Measurements from ENCODE around the gene SLC25A24.
"Not testable (repeated sequence)": the region's sequence is repeated elsewhere in the genome, so short reads cannot be mapped to it uniquely, and the experiment has no call there.

The SLC25A24 gene

DNA sequence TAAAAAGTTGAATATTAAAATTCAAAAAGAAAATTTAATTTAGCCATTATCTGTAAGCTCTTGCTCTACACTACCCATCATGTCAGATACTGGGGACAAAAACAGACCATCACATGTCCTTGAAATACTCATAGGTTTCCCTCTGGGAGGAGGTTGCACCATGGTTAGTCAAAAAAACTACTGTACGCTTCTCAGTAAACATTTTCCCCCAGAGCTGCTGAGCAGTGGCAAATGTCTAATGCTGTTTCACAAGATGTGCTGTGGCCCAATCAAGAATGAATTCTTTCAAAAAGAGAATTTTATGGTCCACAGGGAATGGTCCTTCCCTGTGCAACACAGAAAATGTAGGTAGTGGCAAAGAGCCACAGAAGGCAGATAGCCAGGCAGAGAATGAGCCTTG lies 6.1 kb downstream of the SLC25A24 start:
- DNase-seq: no peak

DNA sequence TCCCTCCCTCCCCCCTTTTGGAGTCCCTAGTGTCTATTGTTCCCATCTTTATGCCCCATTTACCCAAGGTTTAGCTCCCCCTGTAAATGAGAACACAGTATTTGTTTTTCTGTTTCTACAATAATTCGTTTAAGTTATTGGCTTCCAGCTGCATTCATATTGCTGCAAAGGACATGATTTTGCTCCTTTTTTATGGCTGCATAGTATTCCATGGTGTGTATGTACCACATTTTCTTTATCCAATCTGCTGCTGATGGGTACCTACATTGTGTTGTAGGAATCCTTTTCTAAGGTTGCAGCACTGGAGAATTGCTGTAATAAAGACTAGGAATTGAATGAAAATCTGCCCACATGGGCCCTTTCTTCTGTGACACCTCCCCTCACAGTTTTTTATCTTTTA lies 6.8 kb downstream of the SLC25A24 start:
- DNase-seq: no peak

DNA sequence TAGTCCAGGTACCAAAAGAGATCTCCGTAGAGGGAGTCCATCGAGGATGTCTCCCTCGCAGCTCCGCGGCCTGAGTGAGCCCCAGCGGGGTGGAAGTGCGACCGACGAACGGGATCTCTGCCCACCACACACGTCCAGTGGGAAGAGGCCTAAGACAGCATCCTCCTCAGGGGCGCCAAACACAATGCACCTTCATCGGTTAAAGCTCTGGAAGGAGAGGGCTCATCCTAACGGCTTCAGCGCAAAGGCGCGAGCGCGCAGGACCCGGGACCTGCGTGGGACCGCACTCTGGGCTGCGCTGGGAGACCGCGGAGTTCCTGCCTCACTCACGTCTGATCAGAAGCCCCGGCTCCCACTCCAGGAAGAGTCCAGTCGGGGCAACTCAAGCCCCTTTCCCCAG lies 7.6 kb downstream of the SLC25A24 start:
- no peak for DNase-seq

DNA sequence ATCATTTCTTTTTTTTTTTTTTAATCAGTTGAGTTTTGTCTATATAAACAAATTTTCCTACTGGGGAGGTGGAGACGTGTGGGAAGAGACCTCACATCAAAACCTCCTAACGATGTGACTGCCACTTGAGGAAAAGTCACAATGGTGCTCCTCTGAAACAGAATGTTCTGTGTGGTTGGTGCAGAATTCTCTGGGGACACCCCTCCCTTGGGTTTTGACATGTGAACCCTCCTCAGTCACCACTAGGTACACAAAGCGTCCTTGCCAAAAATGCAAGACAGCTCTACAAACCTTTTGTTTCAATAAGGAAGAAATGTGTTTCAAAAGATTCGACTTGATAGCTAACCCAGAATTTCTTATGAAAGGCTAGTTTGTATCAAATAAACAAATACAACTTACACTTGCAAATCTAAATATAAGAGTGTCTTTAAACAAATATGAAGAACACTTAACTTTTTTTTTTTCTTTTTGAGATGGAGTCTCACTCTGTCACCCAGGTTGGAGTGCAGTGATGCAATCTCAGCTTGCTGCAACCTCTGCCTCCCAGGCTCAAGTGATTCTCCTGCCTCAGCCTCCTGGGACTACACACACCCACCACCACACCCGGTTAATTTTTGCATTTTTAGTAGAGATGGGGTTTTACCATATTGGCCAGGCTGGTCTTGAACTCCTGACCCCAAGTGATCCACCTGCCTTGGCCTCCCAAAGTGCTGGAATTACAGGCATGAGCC lies 9.3 kb downstream of the SLC25A24 start:
- DNase-seq: no peak

DNA sequence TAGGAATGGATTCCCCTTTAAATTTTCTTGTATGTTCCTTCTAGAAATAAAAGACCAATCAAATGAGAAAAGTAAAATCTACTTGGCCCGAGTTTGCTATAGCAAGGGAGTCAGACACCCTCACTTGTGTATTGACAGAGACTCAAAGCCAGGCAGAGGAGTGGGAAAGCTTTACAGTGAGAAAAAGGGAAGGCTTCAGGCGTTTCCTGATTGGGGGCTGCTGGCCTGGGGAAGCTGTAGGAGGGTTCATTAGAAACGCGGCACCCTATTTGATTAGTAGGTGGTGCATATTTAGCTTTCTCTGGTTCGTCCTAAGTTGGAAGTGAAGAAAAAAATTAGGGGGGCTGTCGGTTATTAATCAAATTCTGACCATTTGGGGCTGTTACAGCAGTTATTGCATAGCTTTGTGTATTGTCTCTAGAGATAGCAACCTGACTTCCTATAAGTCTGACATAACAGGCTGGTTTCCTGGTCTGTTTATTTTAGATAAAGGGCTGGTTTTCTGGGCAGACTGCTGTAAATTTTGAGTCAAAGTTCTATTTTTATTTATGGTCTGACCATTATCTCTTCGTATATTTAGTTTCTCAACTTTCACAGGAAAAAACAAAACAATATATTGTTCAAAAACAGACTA lies 10.0 kb downstream of the SLC25A24 start:
- no peak for DNase-seq

DNA sequence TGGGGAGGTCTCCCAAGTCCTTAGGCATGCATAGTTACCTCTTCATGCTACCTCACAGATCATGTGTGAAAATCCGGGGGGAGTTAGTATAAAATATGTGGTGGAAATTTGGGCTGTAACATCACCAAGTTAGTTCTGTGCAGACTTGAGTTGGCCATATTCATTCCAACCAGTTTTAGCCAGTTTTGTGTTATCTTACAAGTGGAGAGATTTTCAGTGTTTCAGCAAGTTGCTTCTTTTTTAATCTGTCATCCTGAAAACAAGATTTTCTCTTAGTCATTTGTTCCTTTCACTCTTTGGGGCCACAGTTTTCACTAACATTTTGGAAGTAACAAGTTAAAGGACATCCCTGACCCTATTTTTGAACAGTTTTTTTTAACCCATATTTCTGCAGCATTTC lies 11.3 kb downstream of the SLC25A24 start:
- DNase-seq: no peak

DNA sequence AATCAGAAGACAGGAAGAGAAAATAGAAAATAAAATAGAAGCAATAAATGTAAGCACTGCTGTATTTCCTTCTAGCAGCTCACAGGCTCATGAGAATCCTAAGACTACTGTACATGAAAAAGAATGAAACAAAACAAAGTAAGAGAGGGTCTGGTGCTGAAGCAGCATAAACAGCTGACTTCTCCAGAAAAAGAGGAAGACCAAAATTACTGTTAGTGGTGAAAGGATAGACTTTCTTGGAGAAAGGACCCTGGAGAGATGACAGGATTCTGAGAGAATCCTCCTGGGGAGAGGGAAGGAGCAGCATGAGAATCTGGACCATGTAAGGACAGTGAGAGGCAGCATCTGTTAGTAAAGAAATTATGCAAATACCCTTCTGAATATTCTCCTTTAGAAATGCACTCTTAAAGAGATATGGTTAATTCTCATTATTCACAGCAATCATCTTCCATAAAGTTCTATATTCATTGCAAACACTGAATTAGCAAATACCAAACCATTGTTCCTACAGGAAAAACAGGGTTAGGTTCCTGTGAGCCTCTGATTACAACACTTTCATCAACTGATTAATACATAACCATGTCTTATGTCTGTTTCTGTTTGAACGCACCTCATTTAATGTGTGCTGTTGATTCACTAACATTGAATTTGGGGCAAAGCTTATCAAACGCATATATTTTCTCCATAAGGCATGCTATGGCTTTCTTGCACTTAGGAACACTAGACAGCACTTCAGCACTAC lies 17.0 kb downstream of the SLC25A24 start:
- DNase-seq: peak; percentile 8

DNA sequence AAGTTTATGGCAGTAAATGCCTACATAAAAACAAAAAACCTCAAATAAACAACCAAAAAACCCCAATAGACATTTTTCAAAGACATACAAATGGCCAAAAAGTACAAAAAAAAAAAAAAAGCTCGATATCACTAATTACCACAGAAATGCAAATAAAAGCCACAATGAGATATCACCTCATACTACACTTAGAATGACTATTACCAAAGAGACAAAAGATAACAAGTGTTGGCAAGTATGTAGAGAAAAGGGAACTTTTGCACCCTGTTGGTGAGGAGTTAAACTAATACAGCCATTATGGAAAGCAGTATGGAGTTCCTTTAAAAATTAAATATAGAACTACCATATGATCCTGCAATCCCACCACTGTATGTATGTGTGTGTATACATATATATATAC lies 21.1 kb downstream of the SLC25A24 start:
- no peak for DNase-seq

DNA sequence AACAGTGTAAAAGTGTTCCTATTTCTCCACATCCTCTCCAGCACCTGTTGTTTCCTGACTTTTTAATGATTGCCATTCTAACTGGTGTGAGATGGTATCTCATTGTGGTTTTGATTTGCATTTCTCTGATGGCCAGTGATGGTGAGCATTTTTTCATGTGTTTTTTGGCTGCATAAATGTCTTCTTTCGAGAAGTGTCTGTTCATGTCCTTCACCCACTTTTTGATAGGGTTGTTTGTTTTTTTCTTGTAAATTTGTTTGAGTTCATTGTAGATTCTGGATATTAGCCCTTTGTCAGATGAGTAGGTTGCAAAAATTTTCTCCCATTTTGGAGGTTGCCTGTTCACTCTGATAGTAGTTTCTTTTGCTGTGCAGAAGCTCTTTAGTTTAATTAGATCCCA lies 37.7 kb downstream of the SLC25A24 start:
- not testable (repeated sequence) for DNase-seq

DNA sequence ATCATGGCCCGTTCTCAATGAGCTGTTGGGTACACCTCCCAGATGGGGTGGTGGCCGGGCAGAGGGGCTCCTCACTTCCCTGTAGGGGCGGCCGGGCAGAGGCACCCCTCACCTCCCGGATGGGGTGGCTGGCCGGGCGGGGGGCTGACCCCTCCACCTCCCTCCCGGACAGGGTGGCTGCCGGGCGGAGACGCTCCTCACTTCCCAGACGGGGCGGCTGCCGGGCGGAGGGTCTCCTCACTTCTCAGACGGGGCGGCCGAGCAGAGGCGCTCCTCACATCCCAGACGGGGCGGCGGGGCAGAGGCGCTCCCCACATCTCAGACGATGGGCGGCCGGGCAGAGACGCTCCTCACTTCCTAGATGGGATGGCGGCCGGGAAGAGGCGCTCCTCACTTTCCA lies 40.2 kb downstream of the SLC25A24 start:
- DNase-seq: not testable (repeated sequence)

DNA sequence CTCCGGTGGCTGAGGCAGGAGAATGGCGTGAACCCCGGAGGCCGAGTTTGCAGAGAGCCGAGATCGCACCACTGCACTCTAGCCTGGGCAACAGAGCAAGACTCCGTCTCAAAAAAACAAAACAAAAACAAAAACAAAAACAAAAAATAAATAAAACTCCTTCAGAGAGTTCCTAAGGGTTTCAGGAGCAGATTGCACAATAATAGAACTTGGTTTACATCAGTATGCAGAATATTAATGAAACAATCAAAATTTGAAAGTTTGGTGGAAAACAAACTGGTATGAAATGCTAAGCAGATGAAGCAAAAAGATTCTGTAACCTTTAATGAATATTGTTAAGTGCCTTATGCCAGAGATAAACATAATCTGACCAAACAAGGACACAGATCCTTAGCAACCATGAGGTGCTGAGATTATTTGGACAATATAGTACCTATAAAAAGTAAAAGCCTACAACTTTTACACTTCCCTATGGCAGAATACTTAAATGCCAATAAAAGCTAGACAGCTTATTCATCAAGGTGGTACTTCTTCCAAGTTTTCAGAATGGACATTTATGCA lies 41.2 kb downstream of the SLC25A24 start:
- DNase-seq: no peak

DNA sequence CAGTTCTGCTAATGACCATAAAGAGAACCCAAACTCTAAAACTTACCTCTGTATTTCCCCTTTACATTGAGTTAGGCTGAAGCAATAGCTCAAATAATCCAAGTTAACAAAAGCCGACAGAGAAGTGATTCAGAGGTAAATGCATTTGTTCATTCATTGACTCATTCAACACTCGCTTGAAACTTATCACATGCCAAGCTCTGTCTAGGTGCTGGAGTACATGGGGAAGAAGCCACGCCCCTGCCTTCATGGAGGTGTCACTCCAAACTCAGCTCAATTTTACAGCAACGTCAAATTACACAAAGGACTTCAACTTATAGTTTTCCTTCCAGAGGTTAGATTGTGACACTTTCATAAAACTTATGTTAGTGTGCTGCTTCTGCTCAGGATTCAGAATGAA lies 45.8 kb downstream of the SLC25A24 start:
- DNase-seq: no peak

DNA sequence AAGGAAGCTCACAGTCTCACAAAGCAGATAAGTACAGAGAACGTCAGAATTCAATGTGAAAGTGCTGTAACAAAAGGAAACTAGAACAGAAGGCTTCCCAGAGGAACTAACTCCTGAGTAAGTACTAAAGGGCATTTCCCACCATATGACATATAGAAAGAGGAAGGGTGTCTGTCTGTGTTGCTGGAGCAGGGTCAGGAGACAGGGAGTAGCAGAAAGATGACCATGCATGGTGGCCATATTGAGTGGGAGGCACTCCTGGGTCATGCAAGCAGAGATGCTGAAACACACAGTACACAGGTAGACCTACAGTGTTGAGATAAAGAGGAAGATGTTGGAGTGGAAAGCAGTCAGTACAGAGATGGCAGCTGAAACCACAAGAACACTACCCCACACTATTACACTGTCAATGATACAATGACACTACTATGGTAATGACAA lies 47.3 kb downstream of the SLC25A24 start:
- DNase-seq: no peak

DNA sequence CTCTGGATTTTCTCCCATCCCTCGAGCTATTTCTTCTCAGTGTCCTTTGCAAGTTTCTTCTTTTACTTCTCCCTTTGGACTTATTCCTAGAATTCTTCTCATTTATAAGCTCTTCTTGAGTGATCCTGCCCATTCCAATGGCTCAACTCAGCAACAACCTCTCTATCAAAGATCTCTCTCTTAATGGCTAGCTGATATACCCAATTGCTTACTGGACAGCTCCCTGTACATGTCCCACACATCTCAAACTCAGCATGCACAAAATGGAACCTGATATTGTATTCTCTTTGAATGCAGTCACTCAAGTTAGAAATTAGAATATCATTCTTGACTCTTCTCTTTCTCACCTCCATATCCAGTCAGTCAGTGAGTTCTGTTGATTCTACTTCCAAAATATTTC lies 48.6 kb downstream of the SLC25A24 start:
- no peak for DNase-seq

DNA sequence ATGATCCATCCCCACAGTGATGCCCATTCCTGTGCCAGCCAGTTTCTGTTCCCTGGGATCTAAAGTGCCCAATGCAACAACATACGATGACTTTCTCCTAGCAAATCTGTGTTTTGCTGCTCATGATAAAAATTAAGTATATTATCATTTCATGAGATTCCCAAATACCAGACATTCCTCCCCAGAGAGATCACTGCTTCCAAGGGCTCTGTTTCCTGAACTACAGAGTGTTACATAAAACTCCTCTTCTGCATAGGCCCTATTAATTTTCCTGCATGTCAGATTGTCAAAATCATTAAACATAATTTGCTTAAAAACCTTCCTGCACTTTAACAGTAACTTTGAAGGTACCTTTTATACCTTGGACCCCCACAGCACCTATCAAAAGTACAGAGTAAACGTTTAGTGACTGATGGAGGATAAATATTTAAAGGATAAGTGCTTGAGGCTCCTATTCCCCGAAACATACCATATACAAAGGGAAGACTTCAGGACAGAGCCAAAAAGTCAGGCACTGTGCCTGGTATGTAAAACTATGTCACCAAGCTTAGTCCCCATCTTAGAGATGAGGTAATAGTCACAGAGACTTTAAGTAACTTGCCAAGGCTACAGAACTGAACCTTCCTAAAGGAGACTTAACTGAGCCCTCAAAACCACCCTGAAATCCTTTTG lies 50.2 kb downstream of the SLC25A24 start:
- DNase-seq: no peak

DNA sequence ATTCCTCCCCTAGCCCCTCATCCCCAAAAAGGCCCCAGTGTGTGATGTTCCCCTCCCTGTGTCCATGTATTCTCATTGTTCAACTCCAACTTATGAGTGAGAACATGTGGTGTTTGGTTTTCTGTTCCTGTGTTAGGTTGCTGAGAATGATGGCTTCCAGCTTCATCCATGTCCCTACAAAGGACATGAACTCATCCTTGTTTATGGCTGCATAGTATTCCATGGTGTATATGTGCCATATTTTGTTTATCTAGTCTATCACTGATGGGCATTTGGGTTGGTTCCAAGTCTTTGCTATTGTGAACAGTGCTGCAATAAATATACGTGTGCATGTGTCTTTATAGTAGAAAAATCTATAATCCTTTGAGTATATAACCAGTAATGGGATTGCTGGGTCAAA lies 55.6 kb downstream of the SLC25A24 start:
- not testable (repeated sequence) for DNase-seq

DNA sequence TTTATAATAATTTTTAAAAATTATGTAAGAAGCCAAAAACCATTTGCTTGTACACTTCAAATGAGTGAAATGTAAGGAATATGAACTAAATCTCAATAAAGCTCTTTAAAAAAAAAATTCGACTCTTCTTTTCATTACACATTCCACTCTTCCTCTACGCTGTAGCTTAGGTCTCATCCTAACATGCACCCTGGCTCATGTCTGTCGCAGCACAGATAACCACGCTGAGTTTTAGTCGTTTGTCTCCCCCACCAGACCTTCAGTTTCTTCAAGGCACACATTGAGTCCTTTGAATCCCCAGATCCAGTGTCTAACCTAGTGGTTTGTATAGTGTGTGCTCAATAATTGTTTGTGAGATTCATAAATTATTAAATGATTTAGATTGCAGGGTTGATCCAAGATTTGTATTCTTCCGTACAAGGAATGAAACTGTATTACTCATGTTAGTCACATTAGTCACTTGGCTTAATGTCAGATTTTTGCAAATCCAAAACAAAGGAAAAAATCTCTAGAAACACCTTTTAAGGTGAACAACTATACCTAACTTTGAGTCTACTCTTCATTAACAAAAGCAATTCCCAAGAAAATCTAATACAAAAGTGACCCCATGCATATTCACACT lies 57.3 kb downstream of the SLC25A24 start:
- no peak for DNase-seq

DNA sequence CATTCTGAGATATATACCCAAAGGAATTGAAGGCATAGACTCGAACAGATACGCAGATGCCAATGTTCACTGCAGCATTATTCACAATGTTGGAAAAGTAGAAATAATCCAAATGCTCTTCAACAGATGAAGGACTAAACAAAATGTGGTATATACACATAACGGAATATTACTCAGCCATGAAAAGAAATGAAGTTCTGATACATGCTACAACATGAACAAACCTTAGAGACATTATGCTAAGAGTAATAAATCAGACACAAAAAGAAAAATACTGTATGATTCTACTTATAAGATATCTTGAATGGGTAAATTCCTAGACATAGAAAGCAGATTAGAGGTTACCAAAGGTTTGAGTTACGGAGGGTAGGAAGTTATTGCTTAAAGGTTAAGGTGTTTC lies 57.9 kb downstream of the SLC25A24 start:
- DNase-seq: no peak

DNA sequence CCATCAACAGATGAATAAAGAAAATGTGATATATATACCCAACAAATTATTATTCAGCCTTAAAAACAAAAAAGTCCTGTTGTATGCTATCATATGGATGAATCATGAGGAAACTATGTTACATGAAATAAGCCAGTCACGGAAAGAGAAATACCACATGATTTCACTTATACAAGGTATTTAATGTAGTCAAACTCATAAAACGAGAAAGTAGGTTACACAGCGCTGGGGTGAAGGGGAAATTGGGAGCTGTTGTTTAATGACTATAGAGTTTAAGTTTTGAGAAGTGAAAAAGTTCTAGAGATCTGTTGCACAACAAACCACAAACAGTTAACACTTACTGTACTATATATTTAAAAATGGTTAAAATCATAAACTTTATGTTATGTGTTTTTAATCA lies 58.5 kb downstream of the SLC25A24 start:
- no peak for DNase-seq

DNA sequence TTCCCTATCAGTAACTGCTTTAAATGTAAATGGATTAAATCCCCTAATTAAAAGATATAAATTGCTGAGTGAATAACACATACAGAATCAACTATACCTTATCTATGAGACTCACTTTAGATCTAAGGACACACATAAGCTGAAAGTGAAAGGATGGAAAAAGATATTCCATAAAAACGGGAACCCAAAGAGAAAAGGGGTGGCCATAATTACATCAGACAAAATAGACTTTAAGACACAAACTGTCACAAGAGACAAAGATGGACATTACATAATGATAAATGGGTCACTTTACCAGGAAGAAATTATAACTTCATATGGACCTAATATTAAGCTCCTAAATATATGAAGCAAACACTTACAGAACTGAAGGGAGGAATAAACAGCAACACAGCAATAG lies 59.2 kb downstream of the SLC25A24 start:
- no peak for DNase-seq

DNA sequence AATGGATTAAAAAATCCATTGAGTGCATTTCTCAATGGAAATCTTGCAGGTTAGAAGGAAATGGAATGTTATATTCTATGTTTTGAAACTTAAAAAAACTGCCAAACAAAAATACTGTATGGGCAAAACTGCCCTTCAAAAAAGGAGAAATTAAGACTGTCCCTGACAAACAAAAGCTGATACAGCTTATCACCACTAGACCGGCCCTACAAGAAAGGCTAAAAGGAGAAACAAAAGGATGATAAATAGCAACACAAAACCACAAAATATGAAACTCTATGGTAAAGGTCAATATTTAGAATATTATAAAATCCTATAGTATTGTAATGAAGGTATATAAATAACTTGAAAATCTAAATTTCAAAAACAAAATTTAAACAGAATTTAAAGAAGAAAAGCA lies 60.0 kb downstream of the SLC25A24 start:
- no peak for DNase-seq

DNA sequence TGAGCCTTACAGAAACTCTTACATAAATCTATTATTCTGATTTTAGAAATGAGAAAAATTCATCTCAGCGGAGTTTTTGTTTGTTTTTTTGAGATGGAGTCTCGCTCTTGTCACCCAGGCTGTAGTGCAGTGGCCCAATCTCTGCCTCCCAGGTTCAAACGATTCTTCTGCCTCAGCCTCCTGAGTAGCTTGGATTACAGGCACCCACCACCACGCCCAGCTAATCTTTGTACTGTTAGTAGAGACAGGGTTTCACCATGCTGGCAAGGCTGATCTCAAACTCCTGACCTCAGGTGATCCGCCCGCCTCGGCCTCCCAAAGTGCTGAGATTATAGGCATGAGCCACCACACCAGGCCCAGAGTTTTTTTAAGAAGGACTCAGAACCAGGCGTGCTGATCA lies 60.6 kb downstream of the SLC25A24 start:
- not testable (repeated sequence) for DNase-seq

DNA sequence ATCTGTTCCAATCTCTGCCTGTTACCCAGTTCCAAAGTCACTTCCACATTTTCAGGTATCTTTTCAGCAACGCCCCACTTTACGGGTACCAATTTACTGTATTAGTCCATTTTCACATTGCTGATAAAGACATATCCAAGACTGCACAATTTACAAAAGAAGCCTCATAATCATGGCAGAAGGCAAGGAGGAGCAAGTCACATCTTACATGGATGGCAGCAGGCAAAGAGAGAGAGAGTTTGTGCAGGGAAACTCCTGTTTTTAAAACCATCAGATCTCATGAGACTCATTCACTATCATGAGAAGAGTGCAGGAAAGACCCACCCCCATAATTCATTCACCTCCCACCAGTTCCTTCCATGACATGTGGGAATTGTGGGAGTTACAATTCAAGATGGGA lies 67.0 kb downstream of the SLC25A24 start:
- DNase-seq: not testable (repeated sequence)
